ENCODE results near the gene SORCS2. TPM values are rescaled to one million over a fixed set of nuclear protein-coding genes. Genes with fewer than 3 reads are reported as not detected.

Gene SORCS2
- polyA plus RNA-seq, 3 donors, result 0.46 to 0.55 TPM; not detected in 1

GRCh38 chr4:7703688-7704087, 511.4 kb downstream of the SORCS2 start:
- 76% methylated on average over 7 of the region's 8 CpGs for WGBS (ENCODE audit: insufficient coverage)
- intact Hi-C loops (cut with micrococcal nuclease), result no loop called here
- Mint-ChIP-seq H3K27ac (peak overlapping the region in 2 of 7 donors; percentile 17 to 26), H3K36me3 (no peaks in the 10 kb centered on the region), H3K9me3 (peaks cover 0 to 3% (median 0%) of the 10 kb centered on the region in 7 donors), H3K27me3 (ENCODE audit: low read depth in 3 of 3) (peaks cover 11 to 19% (median 18%) of the 10 kb centered on the region in 3 donors), H3K4me1 (no peaks in the 10 kb centered on the region), H3K4me3 (no peak overlapping the region)
- DNase-seq, result no peak
- Histone ChIP-seq H3K4me1 (ENCODE audit: control insufficient read depth in 1 of 2, insufficient read depth in 2 of 2, low read length in 2 of 2) (no peaks in the 10 kb centered on the region), H3K27ac (ENCODE audit: low read depth in 1 of 2, low read length in 2 of 2) (no peak overlapping the region), H3K36me3 (replicated peaks in 1 of 2; ENCODE audit: control insufficient read depth in 1 of 2, insufficient read depth in 2 of 2, low read length in 2 of 2) (no peaks in the 10 kb centered on the region), H3K27me3 (ENCODE audit: control insufficient read depth in 2 of 2, insufficient read depth in 2 of 2, low read length in 2 of 2) (no peaks in the 10 kb centered on the region), H3K4me2 (replicated peaks; ENCODE audit: extremely low read depth, low read length, poor library complexity, severe bottlenecking) (no peak overlapping the region), H3K4me3 (replicated peaks in 1 of 3; ENCODE audit: low read depth in 2 of 3, low read length in 3 of 3) (no peak overlapping the region), H3K9ac (ENCODE audit: insufficient read depth, low read length, poor library complexity, severe bottlenecking) (no peak overlapping the region), H2AFZ (ENCODE audit: insufficient read depth, low read depth, low read length, poor library complexity, severe bottlenecking) (no peak overlapping the region), H4K20me1 (ENCODE audit: insufficient read depth, low read length) (no peaks in the 10 kb centered on the region), H3K79me2 (ENCODE audit: insufficient read depth, low read length) (no peaks in the 10 kb centered on the region), H3K9me3 (replicated peaks in 1 of 2; ENCODE audit: control insufficient read depth in 1 of 2, insufficient read depth in 1 of 2, low read length in 2 of 2) (no peaks in the 10 kb centered on the region)
- TF ChIP-seq, protein P1, sequence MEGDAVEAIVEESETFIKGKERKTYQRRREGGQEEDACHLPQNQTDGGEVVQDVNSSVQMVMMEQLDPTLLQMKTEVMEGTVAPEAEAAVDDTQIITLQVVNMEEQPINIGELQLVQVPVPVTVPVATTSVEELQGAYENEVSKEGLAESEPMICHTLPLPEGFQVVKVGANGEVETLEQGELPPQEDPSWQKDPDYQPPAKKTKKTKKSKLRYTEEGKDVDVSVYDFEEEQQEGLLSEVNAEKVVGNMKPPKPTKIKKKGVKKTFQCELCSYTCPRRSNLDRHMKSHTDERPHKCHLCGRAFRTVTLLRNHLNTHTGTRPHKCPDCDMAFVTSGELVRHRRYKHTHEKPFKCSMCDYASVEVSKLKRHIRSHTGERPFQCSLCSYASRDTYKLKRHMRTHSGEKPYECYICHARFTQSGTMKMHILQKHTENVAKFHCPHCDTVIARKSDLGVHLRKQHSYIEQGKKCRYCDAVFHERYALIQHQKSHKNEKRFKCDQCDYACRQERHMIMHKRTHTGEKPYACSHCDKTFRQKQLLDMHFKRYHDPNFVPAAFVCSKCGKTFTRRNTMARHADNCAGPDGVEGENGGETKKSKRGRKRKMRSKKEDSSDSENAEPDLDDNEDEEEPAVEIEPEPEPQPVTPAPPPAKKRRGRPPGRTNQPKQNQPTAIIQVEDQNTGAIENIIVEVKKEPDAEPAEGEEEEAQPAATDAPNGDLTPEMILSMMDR (IDR thresholded peaks at IDR 0.05), result no peak

DNA sequence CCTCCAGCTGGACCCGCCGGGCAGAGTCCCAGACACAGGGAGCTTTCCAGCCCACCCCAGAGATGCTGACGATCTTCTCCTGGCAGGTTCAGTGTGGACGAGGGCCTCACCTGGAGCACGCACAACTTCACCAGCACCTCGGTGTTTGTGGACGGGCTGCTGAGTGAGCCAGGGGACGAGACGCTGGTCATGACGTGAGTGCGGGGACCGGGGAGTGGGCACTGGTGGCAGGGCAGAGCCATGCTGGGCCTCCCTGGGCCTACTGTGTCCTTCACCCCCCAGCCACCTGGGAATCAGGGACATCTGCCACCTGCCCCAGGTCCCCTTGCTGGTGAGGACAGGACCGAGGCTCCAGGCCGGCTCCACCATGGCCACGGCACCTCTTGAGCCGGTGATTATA, 511.8 kb downstream of the SORCS2 start:
- Histone ChIP-seq H3K36me3 (replicated peaks in 1 of 2; ENCODE audit: control insufficient read depth in 1 of 2, insufficient read depth in 2 of 2, low read length in 2 of 2) (no peaks in the 10 kb centered on the region), H3K4me1 (ENCODE audit: control insufficient read depth in 1 of 2, insufficient read depth in 2 of 2, low read length in 2 of 2) (no peaks in the 10 kb centered on the region), H3K27me3 (ENCODE audit: control insufficient read depth in 2 of 2, insufficient read depth in 2 of 2, low read length in 2 of 2) (no peaks in the 10 kb centered on the region), H3K9me3 (replicated peaks in 1 of 2; ENCODE audit: control insufficient read depth in 1 of 2, insufficient read depth in 1 of 2, low read length in 2 of 2) (no peaks in the 10 kb centered on the region), H3K9ac (ENCODE audit: insufficient read depth, low read length, poor library complexity, severe bottlenecking) (no peak overlapping the region), H3K4me3 (replicated peaks in 1 of 3; ENCODE audit: low read depth in 2 of 3, low read length in 3 of 3) (no peak overlapping the region), H2AFZ (ENCODE audit: insufficient read depth, low read depth, low read length, poor library complexity, severe bottlenecking) (no peak overlapping the region), H3K27ac (ENCODE audit: low read depth in 1 of 2, low read length in 2 of 2) (no peak overlapping the region), H3K4me2 (replicated peaks; ENCODE audit: extremely low read depth, low read length, poor library complexity, severe bottlenecking) (no peak overlapping the region), H3K79me2 (ENCODE audit: insufficient read depth, low read length) (no peaks in the 10 kb centered on the region), H4K20me1 (ENCODE audit: insufficient read depth, low read length) (no peaks in the 10 kb centered on the region)
- intact Hi-C loops (cut with micrococcal nuclease), result no loop called here
- Mint-ChIP-seq H3K27ac (no peak overlapping the region), H3K36me3 (no peaks in the 10 kb centered on the region), H3K27me3 (ENCODE audit: low read depth in 3 of 3) (peaks cover 8 to 17% (median 15%) of the 10 kb centered on the region in 3 donors), H3K4me3 (no peak overlapping the region), H3K4me1 (no peaks in the 10 kb centered on the region), H3K9me3 (peaks cover 0 to 3% (median 0%) of the 10 kb centered on the region in 7 donors)
- TF ChIP-seq, protein P1 (IDR thresholded peaks at IDR 0.05), result no peak
- no peak for DNase-seq
- 98% methylated on average over 16 of the region's 16 CpGs for WGBS (ENCODE audit: insufficient coverage)

Data from CD14-positive monocyte (primary cell).